Activated effector memory CD4-positive, alpha-beta T cell treated with anti-CD3 and anti-CD28 coated beads, Interleukin-2, amount 50 U/mL, for 16 hours (primary cell): ENCODE measurements around the gene THSD1.
"Not testable (repeated sequence)": the region's sequence is repeated elsewhere in the genome, so short reads cannot be mapped to it uniquely, and the experiment has no call there.

ENCODE experiments used
- DNase-seq: peaks from one replicate; pipeline ENCODE4 v3.0.0-alpha.2; 2020

THSD1 gene

DNA sequence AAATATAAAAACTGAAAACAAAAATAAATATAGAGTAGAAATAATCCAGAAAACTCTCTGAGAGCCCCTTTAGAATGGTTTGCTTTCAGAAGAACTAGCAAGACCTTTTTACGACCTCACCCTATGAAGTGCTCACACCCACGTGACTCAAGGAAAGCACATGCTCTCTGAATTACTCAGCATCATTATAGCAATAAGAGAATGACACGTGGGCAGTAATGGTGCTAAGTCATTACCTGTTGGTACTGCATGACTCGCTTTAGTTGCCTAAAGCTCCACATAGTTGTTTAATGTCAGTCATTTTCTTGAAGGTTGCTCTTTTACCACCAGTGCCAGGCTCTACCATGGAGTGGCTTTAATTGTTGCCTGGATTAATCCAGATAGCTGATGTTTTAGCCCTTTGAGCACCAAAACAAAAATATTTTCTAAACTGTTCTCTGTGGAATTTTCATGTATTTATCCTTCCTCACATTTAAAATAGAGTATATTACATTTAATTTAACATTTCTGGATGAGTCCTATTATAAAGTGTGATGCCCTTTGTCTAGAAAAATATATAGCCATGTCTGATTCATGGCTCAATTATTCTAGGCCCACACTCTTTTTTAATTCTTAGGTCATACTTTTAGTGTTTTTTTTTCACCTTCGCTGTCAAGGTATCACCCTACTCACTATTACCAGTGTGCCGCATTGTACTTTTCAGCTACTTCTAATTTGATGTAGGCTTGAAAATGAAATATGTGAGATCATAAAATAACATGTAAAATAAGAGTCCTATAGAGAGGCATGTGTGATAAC is 56.8 kb downstream of the THSD1 start:
- no peak for DNase-seq

DNA sequence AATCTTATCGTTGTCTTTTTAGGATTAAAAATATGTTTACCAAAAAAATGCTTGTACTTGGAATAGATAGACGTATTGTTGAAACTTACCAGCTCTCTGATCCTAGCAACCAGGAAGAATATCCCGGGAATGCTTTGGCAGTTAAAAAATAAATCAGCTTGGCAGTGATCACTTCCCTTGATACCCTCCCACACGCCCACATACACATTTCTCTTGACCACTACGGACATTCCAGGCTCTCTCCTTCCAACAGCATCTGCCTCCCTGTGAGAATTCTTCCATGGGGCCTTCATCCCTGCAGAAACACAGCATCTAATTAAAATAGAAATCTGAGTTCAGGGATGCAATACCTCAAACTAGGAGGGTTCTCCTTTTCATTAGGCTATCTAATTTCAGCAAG is 57.9 kb downstream of the THSD1 start:
- no peak for DNase-seq

DNA sequence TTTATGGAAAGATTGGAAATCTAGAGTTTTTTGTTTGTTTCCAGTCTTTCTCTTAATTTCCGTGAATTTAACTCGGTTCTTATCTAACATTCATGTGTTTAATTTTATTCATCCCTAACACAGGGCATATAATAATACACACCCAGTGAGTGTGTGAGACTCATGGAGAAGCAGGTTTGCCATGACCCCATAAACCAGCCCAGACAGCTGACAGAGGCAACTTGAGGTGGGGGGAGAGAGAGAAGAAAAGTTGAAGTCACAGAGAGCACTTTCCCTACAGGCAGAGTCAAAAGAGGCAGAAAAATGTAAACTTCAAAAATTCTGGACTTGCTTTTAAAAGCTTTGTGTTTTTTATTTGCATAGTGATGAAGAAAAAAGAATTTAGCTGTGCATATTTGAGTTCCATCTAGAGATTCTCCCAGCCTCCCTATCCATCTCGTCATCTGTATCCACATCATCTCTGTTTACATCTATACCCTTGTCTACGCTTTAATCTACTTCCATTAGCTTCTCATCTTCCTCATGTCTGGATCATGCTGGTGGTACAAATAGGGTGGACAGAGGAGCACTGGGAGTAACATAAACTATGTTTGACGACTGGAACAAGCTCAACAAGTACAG is 60.2 kb downstream of the THSD1 start:
- no peak for DNase-seq

DNA sequence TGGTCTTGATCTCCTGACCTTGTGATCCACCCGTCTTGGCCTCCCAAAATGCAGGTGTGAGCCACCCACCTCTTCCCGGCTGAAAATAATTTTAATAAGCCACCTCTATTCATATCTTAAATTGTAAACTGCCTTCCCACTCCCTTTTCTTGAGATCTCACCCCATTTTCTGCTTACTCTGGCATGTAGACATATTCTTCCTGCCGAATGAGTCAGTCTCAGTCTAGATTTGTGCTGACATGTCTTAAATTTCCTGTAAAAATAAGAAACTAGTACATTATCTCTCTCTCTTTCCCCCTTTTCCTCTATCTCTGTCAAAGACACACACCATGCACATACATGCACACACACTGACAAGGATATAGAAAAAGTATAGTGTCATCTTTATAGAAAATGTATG is 60.9 kb downstream of the THSD1 start:
- no peak for DNase-seq

DNA sequence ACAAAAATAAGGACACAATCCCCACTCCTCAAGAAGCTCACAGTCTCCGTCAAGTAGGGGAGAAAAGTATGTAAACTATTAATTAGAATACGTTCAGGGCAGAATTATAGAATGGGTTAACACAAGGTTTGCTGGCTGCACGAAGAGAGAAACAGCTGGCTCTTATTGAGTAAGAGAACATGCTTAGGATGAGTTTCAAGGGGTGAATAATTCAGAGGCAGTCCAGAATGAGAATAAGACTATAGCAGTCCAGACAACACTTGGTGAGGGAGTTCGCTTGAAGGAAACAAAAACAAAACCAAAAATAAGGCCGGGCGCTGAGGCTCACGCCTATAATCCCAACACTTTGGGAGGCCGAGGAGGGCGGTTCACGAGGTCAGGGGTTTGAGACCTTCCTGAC is 61.9 kb downstream of the THSD1 start:
- no peak for DNase-seq

DNA sequence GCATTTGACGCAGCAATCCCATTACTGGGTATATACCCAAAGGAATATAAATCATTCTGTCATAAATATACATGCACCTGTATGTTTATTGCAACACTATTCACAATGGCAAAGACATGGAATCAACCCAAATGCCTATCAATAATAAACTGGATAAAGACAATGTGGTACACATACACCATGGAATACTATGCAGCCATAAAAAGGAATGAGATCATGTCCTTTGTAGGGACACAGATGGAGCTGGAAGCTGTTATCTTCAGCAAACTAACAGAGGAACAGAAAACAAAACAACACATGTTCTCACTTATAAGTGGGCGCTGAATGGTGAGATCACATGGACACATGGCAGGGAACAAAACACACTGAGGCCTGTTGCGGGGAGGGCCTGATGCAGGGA is 63.8 kb downstream of the THSD1 start:
- DNase-seq: not testable (repeated sequence)

DNA sequence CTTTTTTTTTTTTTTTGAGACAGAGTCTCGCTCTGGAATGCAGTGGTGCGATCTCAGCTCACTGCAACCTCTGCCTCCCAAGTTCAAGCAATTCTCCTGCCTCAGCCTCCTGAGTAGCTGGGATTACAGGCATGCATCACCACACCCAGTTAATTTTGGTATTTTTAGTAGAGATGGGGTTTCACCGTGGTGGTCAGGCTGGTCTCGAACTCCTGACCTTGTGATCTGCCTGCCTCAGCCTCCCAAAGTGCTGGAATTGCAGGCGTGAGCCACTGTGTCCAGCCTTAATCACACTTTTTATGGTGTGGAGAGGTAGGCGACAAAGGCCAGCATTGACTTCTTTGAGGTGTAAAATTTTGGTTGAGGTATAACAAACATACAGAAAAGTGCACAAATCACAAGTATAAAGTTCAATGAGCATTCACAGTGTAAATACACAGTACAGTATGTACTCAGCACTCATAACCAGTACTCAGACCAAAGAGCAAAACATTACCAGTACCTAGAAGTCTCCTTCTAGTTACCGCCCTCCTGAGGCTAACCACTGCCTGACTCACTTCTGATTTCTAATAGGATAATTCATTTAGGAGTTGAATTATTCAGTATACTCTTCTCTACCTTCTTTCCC is 68.0 kb downstream of the THSD1 start:
- DNase-seq: not testable (repeated sequence)

DNA sequence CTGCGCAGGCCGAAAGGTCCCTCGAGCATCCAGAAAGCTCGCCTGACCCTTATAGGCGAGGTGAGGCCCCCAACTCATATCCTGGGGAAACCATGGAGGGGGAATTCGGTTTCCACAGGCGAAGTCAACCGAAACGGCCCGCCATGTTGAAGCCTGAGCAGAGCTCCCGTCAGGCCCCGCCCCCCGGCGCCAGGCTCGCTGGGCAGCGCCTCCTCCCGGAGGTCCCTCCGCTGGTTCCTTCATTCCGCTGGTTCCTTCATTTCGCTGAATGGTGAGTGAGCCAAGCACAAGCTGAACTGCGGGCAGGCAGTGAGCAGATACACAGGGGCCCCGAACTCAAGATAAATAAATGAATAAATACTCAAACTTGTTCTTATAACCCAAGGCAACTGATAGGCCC is 71.9 kb downstream of the THSD1 start:
- not testable (repeated sequence) for DNase-seq

DNA sequence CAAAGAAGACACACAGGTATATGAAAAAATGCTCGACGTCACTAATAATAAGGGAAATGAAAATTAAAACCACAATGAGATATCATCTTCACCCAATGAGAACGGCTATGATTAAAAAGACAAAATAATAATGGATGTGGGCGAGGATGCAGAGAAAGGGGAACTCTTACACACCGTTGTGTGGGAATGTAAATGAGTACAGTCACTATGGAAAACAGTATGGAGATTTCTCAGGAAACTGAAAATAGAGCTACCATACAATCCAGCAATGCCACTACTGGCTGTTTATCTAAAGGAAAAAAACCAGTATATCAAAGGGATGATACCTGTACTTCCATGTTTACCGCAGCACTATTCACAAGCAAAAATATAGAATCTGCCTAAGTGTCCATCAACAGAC is 74.1 kb downstream of the THSD1 start:
- DNase-seq: not testable (repeated sequence)
